Right cardiac atrium (tissue), 5 donors: ENCODE data around the gene DNAJB14. TPM values are rescaled to one million over a fixed set of nuclear protein-coding genes. Genes with fewer than 3 reads are reported as not detected.

ENCODE experiments used
- ATAC-seq, 2 donors: fragments of 200-7000 bp; cut with Tn5 transposase; one replicate each; pipeline versions ENCODE4 v1.8.0 to v1.9.1; 2020; ENCODE audit warnings: moderate library complexity in 2 of 2, mild to moderate bottlenecking in 1 of 2
- DNase-seq, 3 donors: peaks; one replicate each; pipeline ENCODE4 v3.0.0-alpha.2; 2020
- H3K27ac ChIP-seq: one replicate; pipeline ENCODE4 v1.5.1; 2013; ENCODE audit warnings: mild to moderate bottlenecking, low read length, control low read depth, moderate library complexity
- H3K27me3 ChIP-seq: one replicate; pipeline ENCODE4 v1.6.1; 2013; ENCODE audit not compliant: control insufficient read depth, insufficient read depth
- H3K4me1 ChIP-seq: one replicate; pipeline ENCODE4 v1.6.1; 2013; ENCODE audit warnings: low read length; ENCODE audit not compliant: control insufficient read depth, insufficient read depth
- H3K4me3 ChIP-seq: one replicate; pipeline ENCODE4 v1.5.1; 2013; ENCODE audit warnings: low read length, control low read depth
- H3K9me3 ChIP-seq: one replicate; pipeline ENCODE4 v1.6.1; 2013; ENCODE audit warnings: low read length; ENCODE audit not compliant: control insufficient read depth
- WGBS: extraction: QIAGEN DNeasy Blood & Tissue Kit; methylation state at CpG from one replicate; pipeline ENCODE4 v1.1.7; 2013; 5-methylcytosine and 5-hydroxymethylcytosine counted together
- intact Hi-C, 4 donors: fragments of 100-400 bp; cut with DNase I; formaldehyde crosslinking; loops; one replicate each; pipeline versions ENCODE4 v1.11.0 to v1.14.0; 2022 to 2023
- polyA plus RNA-seq: library from polyadenylated mRNA; stranded (reverse); fragments of 200-250 nt; gene quantifications from one replicate; pipeline ENCODE4 v1.2.3, GENCODE V29; 2013
- total RNA-seq, 4 donors: library from RNA; stranded (reverse); fragmentation: NEBNext Ultra II Directional; extraction: Animal tissue kit (Norgen Biotek cat#: 25700); gene quantifications; one replicate each; pipeline ENCODE4 v1.2.1, GENCODE V29; 2021
- donor health status: healthy with polysubstance abuse.
- donor health status: DM: no; HTN: yes; CAD: no.
- donor health status: DM: no; HTN: no; CAD: no.
- donor health status: DM: no; HTN: yes; CAD: no; lungs with severe emphysema.
- donor health status: DM: yes; HTN: yes; CAD: no.

DNAJB14 gene
- total and polyA plus RNA-seq, 5 donors = 6.5 to 29.0 (median 26.4) TPM

DNA sequence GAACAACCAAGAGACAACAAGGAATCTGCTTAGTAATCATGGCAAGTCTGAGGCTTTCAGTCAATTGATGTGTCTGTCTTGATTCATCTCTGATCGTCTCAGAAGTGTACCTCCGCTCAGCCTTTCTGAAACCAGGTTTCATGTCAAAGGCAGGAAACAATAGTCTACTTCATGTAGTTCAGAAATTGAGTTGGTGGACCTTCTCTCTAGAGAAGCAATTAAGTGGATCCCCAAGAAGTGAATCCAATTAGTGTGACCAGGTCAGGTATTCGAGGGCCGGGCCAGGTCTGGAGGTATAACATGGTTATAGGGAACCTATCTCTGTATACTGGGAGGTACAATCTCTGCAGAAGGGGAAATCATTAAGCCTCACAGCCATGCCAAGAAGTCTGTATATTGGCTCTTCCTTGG is 97.8 kb downstream of the DNAJB14 start:
- H3K4me1 ChIP-seq = no peaks in the 10 kb centered on the region
- intact Hi-C loops = no loop called here
- H3K4me3 ChIP-seq = no peak overlapping the region
- H3K27ac ChIP-seq = no peak overlapping the region
- H3K27me3 ChIP-seq = no peaks in the 10 kb centered on the region
- no peaks in the 10 kb centered on the region for H3K9me3 ChIP-seq
- WGBS = 88% methylated on average over 4 of the region's 4 CpGs
- DNase-seq = no peak
- ATAC-seq = no peak

DNA sequence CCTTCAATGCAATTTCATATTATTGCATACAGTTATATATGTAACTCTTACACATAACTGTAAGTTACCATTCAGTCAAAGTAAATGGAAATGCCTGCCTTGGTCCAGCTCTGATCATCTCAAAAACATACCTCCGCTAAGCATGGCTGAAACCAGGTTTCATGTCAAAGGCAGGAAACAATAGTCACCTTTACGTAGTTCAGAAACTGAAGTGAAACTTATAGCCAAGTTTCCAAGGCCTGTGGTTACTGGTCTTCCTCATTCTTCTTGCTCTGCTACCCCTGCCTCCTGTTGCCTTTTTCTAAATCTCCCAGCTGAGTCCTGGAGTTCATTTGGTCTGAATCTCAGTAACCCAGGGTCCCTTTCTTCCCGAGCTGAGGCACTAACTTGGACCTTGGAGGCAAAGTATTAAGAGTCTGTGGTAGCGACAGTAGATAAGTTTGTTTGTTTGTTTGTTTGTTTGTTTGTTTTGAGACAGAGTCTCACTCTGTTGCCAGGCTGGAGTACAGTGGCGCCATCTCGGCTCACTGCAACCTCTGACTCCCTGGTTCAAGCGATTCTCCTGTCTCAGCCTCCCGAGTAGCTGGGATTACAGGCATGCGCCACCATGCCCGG is 98.9 kb downstream of the DNAJB14 start:
- WGBS = 88% methylated on average over 10 of the region's 10 CpGs
- Histone ChIP-seq H3K4me1 (no peaks in the 10 kb centered on the region), H3K27me3 (no peaks in the 10 kb centered on the region), H3K9me3 (no peaks in the 10 kb centered on the region), H3K4me3 (no peak overlapping the region), H3K27ac (no peak overlapping the region)
- DNase-seq (no peak), ATAC-seq (no peak)
- intact Hi-C loops = no loop called here

DNA sequence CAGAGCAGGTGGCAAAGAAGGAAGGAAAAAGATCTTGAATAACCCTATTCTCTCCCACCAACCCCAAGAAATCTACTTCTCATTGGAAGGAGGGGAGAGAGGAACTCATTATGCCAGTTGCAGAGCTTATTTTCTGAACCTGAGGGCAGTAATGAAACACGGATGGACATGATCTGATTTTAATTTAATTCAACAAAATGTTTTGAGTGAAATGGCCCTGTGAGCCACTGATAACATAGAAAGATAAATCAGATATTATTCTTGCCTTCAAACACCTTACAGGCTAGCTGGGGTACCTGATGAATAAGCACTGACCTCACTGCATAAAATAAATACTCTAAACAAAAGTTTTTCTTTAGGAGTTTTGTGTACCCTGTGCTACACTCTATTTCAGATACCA is 99.5 kb downstream of the DNAJB14 start:
- ATAC-seq (no peak), DNase-seq (no peak)
- no peak overlapping the region for H3K27ac ChIP-seq

More for the DNA sequence above, 99.5 kb downstream of the DNAJB14 start:
- Histone ChIP-seq H3K27me3 (no peaks in the 10 kb centered on the region), H3K9me3 (no peaks in the 10 kb centered on the region), H3K4me1 (no peaks in the 10 kb centered on the region), H3K4me3 (no peak overlapping the region)
- intact Hi-C loops = no loop called here
- WGBS = 64% methylated on average over 1 of the region's 1 CpG

Other genes starting within 250 kb of the DNAJB14 start
- 1 to 10 TPM in 1 of 4 donors, under 1 TPM in 3; 0.42 to 1.4 (median 0.71) TPM for gene DAPP1, start 129.8 kb downstream of the DNAJB14 start, total RNA-seq
- 0.16 TPM for gene DAPP1, start 129.8 kb downstream of the DNAJB14 start, polyA plus RNA-seq
- gene LAMTOR3, start 52.2 kb downstream of the DNAJB14 start, total RNA-seq = 10 to 100 TPM; 24.9 to 38.3 (median 32.4) TPM
- 46.7 TPM for gene LAMTOR3, start 52.2 kb downstream of the DNAJB14 start, polyA plus RNA-seq
- 10 to 100 TPM; 76.0 to 96.2 (median 84.9) TPM for gene H2AZ1, start 3.7 kb upstream of the DNAJB14 start, total RNA-seq
- 134 TPM for gene H2AZ1, start 3.7 kb upstream of the DNAJB14 start, polyA plus RNA-seq
- 1 to 10 TPM; 1.1 to 3.6 (median 2.1) TPM for gene DDIT4L, start 243.8 kb upstream of the DNAJB14 start, total RNA-seq
- 2.3 TPM for gene DDIT4L, start 243.8 kb upstream of the DNAJB14 start, polyA plus RNA-seq